HUES48 (cell line): ENCODE measurements around the gene CEP131.

Experiments used
- H3K27ac ChIP-seq: one replicate; pipeline ENCODE4 v1.7.0; 2013; ENCODE audit warnings: low read depth, low read length, inconsistent platforms
- H3K27me3 ChIP-seq: 2 replicates; pipeline ENCODE4 v1.6.1; 2013; ENCODE audit warnings: mild to moderate bottlenecking, low read length; ENCODE audit not compliant: control insufficient read depth, insufficient read depth
- H3K36me3 ChIP-seq: 2 replicates; pipeline ENCODE4 v1.6.1; 2013; ENCODE audit warnings: low read length; ENCODE audit not compliant: control insufficient read depth, insufficient read depth
- H3K4me1 ChIP-seq: 2 replicates; pipeline ENCODE4 v1.6.1; 2013; ENCODE audit warnings: mild to moderate bottlenecking, low read length; ENCODE audit not compliant: control insufficient read depth, insufficient read depth
- H3K4me3 ChIP-seq: 2 replicates; pipeline ENCODE4 v1.5.1; 2013; ENCODE audit warnings: mild to moderate bottlenecking, low read depth, low read length
- H3K9ac ChIP-seq: 2 replicates; pipeline ENCODE4 v1.6.1; 2013; ENCODE audit warnings: mild to moderate bottlenecking, low read depth, low read length, moderate library complexity
- H3K9me3 ChIP-seq: 2 replicates; pipeline ENCODE4 v1.6.1; 2013; ENCODE audit warnings: low read length; ENCODE audit not compliant: control insufficient read depth, insufficient read depth

CEP131 gene

GRCh38 chr17:81237591-81238489 lies 15.1 kb upstream of the CEP131 start:
- Histone ChIP-seq H3K27me3 (no peaks in the 10 kb centered on the region), H3K4me1 (peaks cover 9% of the 10 kb centered on the region; the same call in 1 of the 2 replicates), H3K4me3 (peak overlapping the region; percentile 82), H3K27ac (no peak overlapping the region), H3K9ac (peak overlapping the region; percentile 68; the same call in 1 of the 2 replicates), H3K36me3 (peaks cover 13% of the 10 kb centered on the region), H3K9me3 (no peaks in the 10 kb centered on the region)

- H3K9ac ChIP-seq = no peak overlapping the region
- no peak overlapping the region for H3K27ac ChIP-seq
- H3K27me3 ChIP-seq = no peaks in the 10 kb centered on the region
- H3K4me1 ChIP-seq = peaks cover 9% of the 10 kb centered on the region; the same call in 1 of the 2 replicates
- no peak overlapping the region for H3K4me3 ChIP-seq
- H3K9me3 ChIP-seq = no peaks in the 10 kb centered on the region
- peaks cover 13% of the 10 kb centered on the region for H3K36me3 ChIP-seq
Measured at GRCh38 chr17:81236784-81237183, 14.0 kb upstream of the CEP131 start.

DNA sequence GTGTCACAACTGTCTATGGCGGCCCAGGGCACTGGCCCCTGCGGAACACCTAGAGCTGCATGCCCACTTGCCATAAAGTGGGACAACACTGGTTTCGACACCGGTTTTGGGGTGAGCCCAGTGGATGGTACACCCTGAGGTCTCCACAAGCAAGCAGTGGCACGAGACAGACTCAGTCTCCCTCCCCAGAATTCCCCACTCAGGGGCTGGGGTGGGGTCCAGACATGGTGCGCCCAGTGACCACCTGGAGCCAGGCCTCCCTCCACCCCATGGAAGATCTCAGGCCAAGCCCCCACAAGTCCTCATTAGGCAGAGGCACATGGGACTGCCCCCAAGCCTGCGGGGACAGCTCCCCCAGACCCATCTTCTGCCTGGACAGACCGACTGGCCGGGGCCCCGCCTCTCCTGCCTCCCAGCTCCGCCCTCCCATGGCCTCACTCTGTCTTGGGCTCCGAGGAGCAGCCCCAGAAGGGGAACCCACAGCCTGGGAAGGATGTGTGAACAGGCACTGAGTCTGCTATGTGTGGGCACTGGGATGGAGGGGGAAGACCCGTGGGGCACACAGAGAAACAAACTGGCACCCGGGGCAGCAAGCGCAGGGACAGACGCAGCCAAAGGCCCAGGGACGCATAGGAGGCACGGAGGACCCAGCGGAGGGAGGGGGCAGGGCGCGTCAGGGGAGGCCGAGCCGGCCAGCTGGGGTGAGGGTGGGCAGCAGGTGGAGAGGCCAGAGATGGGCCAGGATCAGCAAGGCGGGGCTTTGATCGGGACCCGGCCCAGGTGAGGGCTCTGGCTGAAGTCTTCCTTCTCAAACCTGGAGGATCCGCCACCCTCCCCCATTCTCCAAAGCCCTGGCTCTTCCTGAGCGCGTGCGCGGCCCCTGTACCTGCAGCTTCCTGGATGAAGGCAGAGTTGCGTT lies 13.3 kb upstream of the CEP131 start:
- Histone ChIP-seq H3K9me3 (no peaks in the 10 kb centered on the region), H3K9ac (no peak overlapping the region), H3K27me3 (no peaks in the 10 kb centered on the region), H3K27ac (no peak overlapping the region), H3K4me3 (no peak overlapping the region), H3K36me3 (peaks cover 16% of the 10 kb centered on the region), H3K4me1 (peaks cover 9% of the 10 kb centered on the region; the same call in 1 of the 2 replicates)

DNA sequence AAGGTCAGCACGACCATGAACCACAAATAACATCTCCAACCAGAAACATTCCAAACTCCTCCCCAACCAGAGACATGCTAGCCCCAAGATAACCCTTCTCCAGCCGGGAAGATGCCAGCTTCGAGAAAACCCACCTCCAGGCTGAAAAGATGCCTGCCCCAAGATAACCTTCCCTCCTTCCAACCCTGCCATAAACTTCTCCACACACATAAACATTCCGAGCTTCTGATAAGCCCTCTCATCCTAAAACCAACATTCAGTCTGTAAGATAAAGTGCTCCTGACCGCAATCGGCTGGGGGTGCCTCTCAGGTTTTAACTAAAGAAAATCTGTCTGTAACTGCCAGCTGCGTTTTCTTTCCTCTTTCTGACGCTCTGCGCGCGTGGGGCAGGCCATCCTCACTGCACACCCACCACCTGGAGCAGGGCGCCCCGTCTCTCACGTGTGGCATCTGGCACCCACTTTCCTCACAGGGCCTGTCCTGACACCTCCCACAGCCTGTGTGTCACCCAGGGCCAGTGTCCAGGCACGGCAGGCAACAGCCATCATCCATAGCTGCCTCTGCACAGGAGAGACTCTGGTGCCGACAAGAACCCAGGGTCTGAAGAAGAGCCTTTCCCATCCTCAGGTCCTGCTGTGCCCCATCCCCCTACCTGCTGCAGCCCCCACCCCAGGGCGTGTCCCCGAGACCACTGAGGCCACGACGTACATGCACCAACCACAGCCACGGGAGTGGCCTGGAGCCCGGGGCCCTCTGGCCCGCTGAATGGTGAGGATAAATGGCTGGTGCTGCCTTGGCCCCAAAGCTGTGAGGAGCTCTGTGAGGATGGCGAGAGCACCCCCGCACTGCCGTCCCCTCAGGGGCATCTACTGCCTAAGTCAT lies 12.4 kb upstream of the CEP131 start:
- H3K9me3 ChIP-seq = no peaks in the 10 kb centered on the region
- H3K4me1 ChIP-seq = peaks cover 8% of the 10 kb centered on the region; the same call in 1 of the 2 replicates
- no peaks in the 10 kb centered on the region for H3K27me3 ChIP-seq
- H3K4me3 ChIP-seq = no peak overlapping the region
- H3K27ac ChIP-seq = no peak overlapping the region
- no peak overlapping the region for H3K9ac ChIP-seq
- peaks cover 14% of the 10 kb centered on the region for H3K36me3 ChIP-seq

DNA sequence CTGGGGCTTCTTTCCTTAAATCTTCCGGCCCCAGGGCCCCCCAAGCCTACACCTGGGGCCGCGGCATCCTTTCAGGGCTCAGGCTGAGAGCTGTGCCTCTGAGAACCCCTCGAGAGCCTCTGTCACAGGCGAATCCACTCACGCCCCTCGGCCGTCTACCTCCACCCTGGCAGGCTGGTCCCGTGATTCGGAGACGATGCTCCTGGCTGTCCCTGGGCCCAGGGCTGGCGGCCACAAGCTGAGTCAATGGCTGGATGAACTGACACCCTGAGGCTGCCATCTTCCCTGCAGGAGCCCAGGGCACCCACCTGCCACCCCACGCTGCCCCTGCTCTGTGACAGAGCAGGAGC lies 11.7 kb upstream of the CEP131 start:
- H3K27ac ChIP-seq = no peak overlapping the region
- H3K9me3 ChIP-seq = no peaks in the 10 kb centered on the region
- no peaks in the 10 kb centered on the region for H3K27me3 ChIP-seq
- no peak overlapping the region for H3K9ac ChIP-seq
- H3K4me1 ChIP-seq = peaks cover 4% of the 10 kb centered on the region; the same call in 1 of the 2 replicates
- H3K36me3 ChIP-seq = peaks cover 21% of the 10 kb centered on the region
- H3K4me3 ChIP-seq = no peak overlapping the region

- no peaks in the 10 kb centered on the region for H3K9me3 ChIP-seq
- H3K27me3 ChIP-seq = no peaks in the 10 kb centered on the region
- H3K4me3 ChIP-seq = no peak overlapping the region
- H3K36me3 ChIP-seq = peaks cover 23% of the 10 kb centered on the region
- peaks cover 4% of the 10 kb centered on the region; the same call in 1 of the 2 replicates for H3K4me1 ChIP-seq
- no peak overlapping the region for H3K27ac ChIP-seq
- no peak overlapping the region for H3K9ac ChIP-seq
Measured at GRCh38 chr17:81233811-81234505, 11.2 kb upstream of the CEP131 start.

GRCh38 chr17:81233316-81233715 lies 10.6 kb upstream of the CEP131 start:
- H3K27ac ChIP-seq = no peak overlapping the region
- peaks cover 4% of the 10 kb centered on the region; the same call in 1 of the 2 replicates for H3K4me1 ChIP-seq
- peaks cover 23% of the 10 kb centered on the region for H3K36me3 ChIP-seq
- no peaks in the 10 kb centered on the region for H3K9me3 ChIP-seq
- no peak overlapping the region for H3K9ac ChIP-seq
- H3K27me3 ChIP-seq = no peaks in the 10 kb centered on the region
- H3K4me3 ChIP-seq = no peak overlapping the region

DNA sequence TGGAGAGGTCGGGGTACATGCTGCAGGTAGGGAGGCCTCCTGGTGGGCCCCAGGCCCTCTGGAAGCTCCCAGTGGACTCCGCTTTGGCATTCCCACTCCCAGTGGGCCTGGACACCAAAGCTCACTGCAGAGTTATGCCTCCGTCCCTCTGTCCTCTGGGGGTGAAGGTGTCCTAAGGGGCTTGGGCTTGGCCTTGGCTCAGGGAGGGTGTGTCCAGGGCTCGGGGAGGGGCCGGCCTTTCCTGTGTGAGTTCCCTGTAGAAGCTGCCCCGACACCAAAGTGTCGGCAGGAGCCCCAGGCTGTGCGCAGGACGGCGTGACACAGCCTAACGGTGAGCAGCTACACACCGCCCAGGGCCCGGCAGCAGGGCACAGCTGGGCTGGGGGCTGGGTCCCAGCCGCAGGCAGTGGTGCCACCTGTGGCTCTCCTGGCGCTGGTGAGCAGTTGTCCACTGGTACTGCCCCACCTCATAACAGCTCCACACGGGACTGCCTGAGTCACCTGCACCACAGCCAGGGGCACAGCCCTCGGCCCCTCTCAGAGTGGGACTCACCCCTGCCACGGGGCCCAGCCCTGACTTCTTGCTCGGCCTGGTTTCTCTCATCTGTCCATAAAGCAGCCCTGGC lies 10.0 kb upstream of the CEP131 start:
- no peaks in the 10 kb centered on the region for H3K9me3 ChIP-seq
- no peak overlapping the region for H3K4me3 ChIP-seq
- H3K27ac ChIP-seq = no peak overlapping the region
- no peak overlapping the region for H3K9ac ChIP-seq
- H3K27me3 ChIP-seq = no peaks in the 10 kb centered on the region
- H3K36me3 ChIP-seq = peaks cover 23% of the 10 kb centered on the region
- 0 out of 2 replicates have a peak, but pooled peaks cover under 1% of the 10 kb centered on the region for H3K4me1 ChIP-seq

- Histone ChIP-seq H3K27me3 (no peaks in the 10 kb centered on the region), H3K9me3 (no peaks in the 10 kb centered on the region), H3K36me3 (peaks cover 23% of the 10 kb centered on the region), H3K27ac (no peak overlapping the region), H3K9ac (no peak overlapping the region), H3K4me3 (no peak overlapping the region), H3K4me1 (no peaks in the 10 kb centered on the region)
Measured at GRCh38 chr17:81231766-81232581, 9.2 kb upstream of the CEP131 start.
